ENCODE measurements around the gene THSD7A. TPM values are rescaled to one million over a fixed set of nuclear protein-coding genes. Genes with fewer than 3 reads are reported as not detected.

THSD7A gene
- total and polyA plus RNA-seq, 2 of the 13 experiments (the other 11 are each of a cell fraction or from before 2014, with no cell fraction given): 0.01 to 0.07 TPM

DNA sequence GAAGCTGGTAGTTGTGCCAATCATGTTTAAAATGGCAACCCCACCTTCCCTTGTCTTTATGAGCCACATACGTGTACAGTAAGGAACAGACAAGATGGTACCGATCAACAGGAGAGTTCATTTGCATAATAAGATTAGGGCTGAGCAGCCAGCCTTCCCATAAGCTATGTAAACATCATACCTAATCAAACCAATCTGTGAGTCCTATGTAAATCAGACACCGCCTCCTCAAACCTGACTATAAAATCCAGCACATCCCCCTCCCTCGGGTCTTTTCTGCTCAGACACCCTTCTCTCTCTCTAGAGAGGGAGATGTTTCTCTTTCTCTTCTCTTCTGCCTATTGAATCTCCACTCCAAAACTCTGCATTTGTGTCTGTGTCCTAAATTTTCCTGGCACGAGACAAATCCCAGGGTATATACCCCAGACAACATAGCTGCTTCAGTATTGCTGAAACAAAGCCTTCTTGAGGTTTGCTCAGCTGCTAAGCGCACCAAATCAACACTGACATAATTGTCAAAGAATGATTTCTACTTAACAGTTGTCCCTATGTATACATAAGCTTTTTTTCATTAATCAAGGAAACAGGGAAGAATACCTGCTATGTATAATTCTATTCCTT lies 279.2 kb downstream of the THSD7A start:
- Histone ChIP-seq H3K79me2 (ENCODE audit: insufficient read depth, low read length) (no peaks in the 10 kb centered on the region), H2AFZ (ENCODE audit: low read length) (no peak overlapping the region), H3K36me3 (replicated peaks in 1 of 2; ENCODE audit: control insufficient read depth in 1 of 2, insufficient read depth in 2 of 2, low read length in 2 of 2) (no peaks in the 10 kb centered on the region), H3K4me2 (ENCODE audit: low read depth, low read length) (no peak overlapping the region), H4K20me1 (ENCODE audit: insufficient read depth, low read length) (no peaks in the 10 kb centered on the region), H3K4me1 (ENCODE audit: insufficient read depth, low read length) (no peaks in the 10 kb centered on the region), H3K27me3 (ENCODE audit: control insufficient read depth in 1 of 2, insufficient read depth in 2 of 2, low read length in 2 of 2) (no peaks in the 10 kb centered on the region), H3K27ac (ENCODE audit: extremely low read length, insufficient read depth, low read length) (no peak overlapping the region), H3K4me3 (replicated peaks in 1 of 3; ENCODE audit: insufficient read depth in 1 of 3, low read depth in 2 of 3, low read length in 3 of 3) (no peak overlapping the region), H3K9me3 (ENCODE audit: low read length) (no peaks in the 10 kb centered on the region), H3K9ac (ENCODE audit: insufficient read depth, low read depth, low read length) (no peak overlapping the region)
- FAIRE-seq (no peak), ATAC-seq (no peak), DNase-seq (ENCODE audit: low spot score) (no peak)
- 16% methylated on average over 6 of the region's 6 CpGs for WGBS (ENCODE audit: low lambda C conversion rate)
- in situ Hi-C loops (cut with HindIII; ENCODE audit: extremely low pct_ligation_motif_present, low pct_unique_long_range_greater_than_20kb): no loop called here
- BruUV-seq (replicated peaks): no TSS peak
- CTCF ChIA-PET (ENCODE audit: low intra/inter-chr PET ratio, low total read pairs): no interaction called here
- intact Hi-C loops (cut with micrococcal nuclease; ENCODE audit: unreplicated experiment): no loop called here
- POLR2A ChIA-PET: no interaction called here
- no peak for TF ChIP-seq IKZF4 (CRISPR knock-in tag; IDR thresholded peaks at IDR 0.05; ENCODE audit: borderline replicate concordance, low read depth, not compliant biosample characterization)
- TF ChIP-seq GABPB1 (CRISPR knock-in tag; IDR thresholded peaks at IDR 0.05): no peak
- no peak for TF ChIP-seq MTF2 (CRISPR knock-in tag; IDR thresholded peaks at IDR 0.05; ENCODE audit: borderline replicate concordance)
- no peak for TF ChIP-seq ZNF180 (CRISPR knock-in tag; IDR thresholded peaks at IDR 0.05; ENCODE audit: borderline replicate concordance, low read depth)
- no peak for TF ChIP-seq PAF1 (CRISPR knock-in tag; IDR thresholded peaks at IDR 0.05)
- TF ChIP-seq ZNF567 (CRISPR knock-in tag; IDR thresholded peaks at IDR 0.05; ENCODE audit: borderline replicate concordance): no peak
- no peak for TF ChIP-seq ELF3 (CRISPR knock-in tag; IDR thresholded peaks at IDR 0.05)
- TF ChIP-seq ATM (IDR thresholded peaks at IDR 0.05; ENCODE audit: borderline replicate concordance): no peak
- no peak for TF ChIP-seq KAT2B (IDR thresholded peaks at IDR 0.05; ENCODE audit: borderline replicate concordance, low read depth, low read length)
- no peak for TF ChIP-seq ZNF432 (CRISPR knock-in tag; IDR thresholded peaks at IDR 0.05; ENCODE audit: borderline replicate concordance)
- TF ChIP-seq, protein P1, sequence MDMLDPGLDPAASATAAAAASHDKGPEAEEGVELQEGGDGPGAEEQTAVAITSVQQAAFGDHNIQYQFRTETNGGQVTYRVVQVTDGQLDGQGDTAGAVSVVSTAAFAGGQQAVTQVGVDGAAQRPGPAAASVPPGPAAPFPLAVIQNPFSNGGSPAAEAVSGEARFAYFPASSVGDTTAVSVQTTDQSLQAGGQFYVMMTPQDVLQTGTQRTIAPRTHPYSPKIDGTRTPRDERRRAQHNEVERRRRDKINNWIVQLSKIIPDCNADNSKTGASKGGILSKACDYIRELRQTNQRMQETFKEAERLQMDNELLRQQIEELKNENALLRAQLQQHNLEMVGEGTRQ (IDR thresholded peaks at IDR 0.05; ENCODE audit: low read depth, low read length): no peak
- TF ChIP-seq, protein P1 (CRISPR knock-in tag; IDR thresholded peaks at IDR 0.05; ENCODE audit: borderline replicate concordance): no peak
- TF ChIP-seq ZNF589 (CRISPR knock-in tag; conservative IDR thresholded peaks at IDR 0.05): no peak
- TF ChIP-seq, protein P2, sequence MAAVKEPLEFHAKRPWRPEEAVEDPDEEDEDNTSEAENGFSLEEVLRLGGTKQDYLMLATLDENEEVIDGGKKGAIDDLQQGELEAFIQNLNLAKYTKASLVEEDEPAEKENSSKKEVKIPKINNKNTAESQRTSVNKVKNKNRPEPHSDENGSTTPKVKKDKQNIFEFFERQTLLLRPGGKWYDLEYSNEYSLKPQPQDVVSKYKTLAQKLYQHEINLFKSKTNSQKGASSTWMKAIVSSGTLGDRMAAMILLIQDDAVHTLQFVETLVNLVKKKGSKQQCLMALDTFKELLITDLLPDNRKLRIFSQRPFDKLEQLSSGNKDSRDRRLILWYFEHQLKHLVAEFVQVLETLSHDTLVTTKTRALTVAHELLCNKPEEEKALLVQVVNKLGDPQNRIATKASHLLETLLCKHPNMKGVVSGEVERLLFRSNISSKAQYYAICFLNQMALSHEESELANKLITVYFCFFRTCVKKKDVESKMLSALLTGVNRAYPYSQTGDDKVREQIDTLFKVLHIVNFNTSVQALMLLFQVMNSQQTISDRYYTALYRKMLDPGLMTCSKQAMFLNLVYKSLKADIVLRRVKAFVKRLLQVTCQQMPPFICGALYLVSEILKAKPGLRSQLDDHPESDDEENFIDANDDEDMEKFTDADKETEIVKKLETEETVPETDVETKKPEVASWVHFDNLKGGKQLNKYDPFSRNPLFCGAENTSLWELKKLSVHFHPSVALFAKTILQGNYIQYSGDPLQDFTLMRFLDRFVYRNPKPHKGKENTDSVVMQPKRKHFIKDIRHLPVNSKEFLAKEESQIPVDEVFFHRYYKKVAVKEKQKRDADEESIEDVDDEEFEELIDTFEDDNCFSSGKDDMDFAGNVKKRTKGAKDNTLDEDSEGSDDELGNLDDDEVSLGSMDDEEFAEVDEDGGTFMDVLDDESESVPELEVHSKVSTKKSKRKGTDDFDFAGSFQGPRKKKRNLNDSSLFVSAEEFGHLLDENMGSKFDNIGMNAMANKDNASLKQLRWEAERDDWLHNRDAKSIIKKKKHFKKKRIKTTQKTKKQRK (IDR thresholded peaks at IDR 0.05; ENCODE audit: low read length): no peak
